ENCODE data around the gene LDLRAD3. TPM values are rescaled to one million over a fixed set of nuclear protein-coding genes. Genes with fewer than 3 reads are reported as not detected.

The LDLRAD3 gene
- polyA plus RNA-seq, 1 donor (not counting 4 experiments of a cell fraction or from before 2014, with no cell fraction given), result 13.1 TPM

GRCh38 chr11:36205536-36205935 lies 261.7 kb downstream of the LDLRAD3 start:
- H3K4me1 ChIP-seq (ENCODE audit: control insufficient read depth, extremely low read depth, insufficient read depth, low read length), result peaks cover 9% of the 10 kb centered on the region
- H2AFZ ChIP-seq (ENCODE audit: control insufficient read depth, low read length), result no peak overlapping the region
- H3K9ac ChIP-seq (ENCODE audit: control insufficient read depth, extremely low read depth, insufficient read depth, low read length), result no peak overlapping the region
- H3K4me2 ChIP-seq (ENCODE audit: control insufficient read depth, extremely low read depth, insufficient read depth, low read depth, low read length), result no peak overlapping the region
- dilution Hi-C loops (cut with MboI; ENCODE audit: extremely low pct_ligation_motif_present, low sequenced_read_pairs), result no loop called here
- H3K27me3 ChIP-seq (ENCODE audit: control insufficient read depth, extremely low read depth, insufficient read depth, low read length), result no peaks in the 10 kb centered on the region
- DNase-seq (ENCODE audit: low read depth, low spot score) (no peak), FAIRE-seq (no peak)
- no peak overlapping the region for H3K27ac ChIP-seq (ENCODE audit: control insufficient read depth, insufficient read depth, low read length)
- no peaks in the 10 kb centered on the region for H4K20me1 ChIP-seq (ENCODE audit: control insufficient read depth, extremely low read depth, insufficient read depth, low read length)
- no peak overlapping the region for H3K4me3 ChIP-seq (ENCODE audit: control insufficient read depth in 2 of 3, extremely low read depth in 1 of 3, insufficient read depth in 2 of 3, low read depth in 1 of 3, low read length in 3 of 3)
- no peaks in the 10 kb centered on the region for H3K9me3 ChIP-seq (ENCODE audit: control insufficient read depth, low read depth, low read length)
- no peaks in the 10 kb centered on the region for H3K36me3 ChIP-seq (ENCODE audit: control insufficient read depth in 2 of 2, extremely low read depth in 1 of 2, insufficient read depth in 2 of 2, low read length in 2 of 2)
- no peaks in the 10 kb centered on the region for H3K9me1 ChIP-seq (ENCODE audit: control insufficient read depth, extremely low read depth, insufficient read depth, low read length)
- H3K79me2 ChIP-seq (ENCODE audit: control insufficient read depth, insufficient read depth, low read length), result no peaks in the 10 kb centered on the region
- TF ChIP-seq, protein P1, sequence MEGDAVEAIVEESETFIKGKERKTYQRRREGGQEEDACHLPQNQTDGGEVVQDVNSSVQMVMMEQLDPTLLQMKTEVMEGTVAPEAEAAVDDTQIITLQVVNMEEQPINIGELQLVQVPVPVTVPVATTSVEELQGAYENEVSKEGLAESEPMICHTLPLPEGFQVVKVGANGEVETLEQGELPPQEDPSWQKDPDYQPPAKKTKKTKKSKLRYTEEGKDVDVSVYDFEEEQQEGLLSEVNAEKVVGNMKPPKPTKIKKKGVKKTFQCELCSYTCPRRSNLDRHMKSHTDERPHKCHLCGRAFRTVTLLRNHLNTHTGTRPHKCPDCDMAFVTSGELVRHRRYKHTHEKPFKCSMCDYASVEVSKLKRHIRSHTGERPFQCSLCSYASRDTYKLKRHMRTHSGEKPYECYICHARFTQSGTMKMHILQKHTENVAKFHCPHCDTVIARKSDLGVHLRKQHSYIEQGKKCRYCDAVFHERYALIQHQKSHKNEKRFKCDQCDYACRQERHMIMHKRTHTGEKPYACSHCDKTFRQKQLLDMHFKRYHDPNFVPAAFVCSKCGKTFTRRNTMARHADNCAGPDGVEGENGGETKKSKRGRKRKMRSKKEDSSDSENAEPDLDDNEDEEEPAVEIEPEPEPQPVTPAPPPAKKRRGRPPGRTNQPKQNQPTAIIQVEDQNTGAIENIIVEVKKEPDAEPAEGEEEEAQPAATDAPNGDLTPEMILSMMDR (optimal IDR thresholded peaks at IDR 0.05 in 1 of 3, IDR thresholded peaks at IDR 0.05 in 1 of 3, conservative IDR thresholded peaks at IDR 0.05 in 1 of 3; ENCODE audit: extremely low read depth in 1 of 3, insufficient read depth in 2 of 3, low read length in 3 of 3), result no peak
- no peak for TF ChIP-seq EZH2 (IDR thresholded peaks at IDR 0.05; ENCODE audit: low read length)

DNA sequence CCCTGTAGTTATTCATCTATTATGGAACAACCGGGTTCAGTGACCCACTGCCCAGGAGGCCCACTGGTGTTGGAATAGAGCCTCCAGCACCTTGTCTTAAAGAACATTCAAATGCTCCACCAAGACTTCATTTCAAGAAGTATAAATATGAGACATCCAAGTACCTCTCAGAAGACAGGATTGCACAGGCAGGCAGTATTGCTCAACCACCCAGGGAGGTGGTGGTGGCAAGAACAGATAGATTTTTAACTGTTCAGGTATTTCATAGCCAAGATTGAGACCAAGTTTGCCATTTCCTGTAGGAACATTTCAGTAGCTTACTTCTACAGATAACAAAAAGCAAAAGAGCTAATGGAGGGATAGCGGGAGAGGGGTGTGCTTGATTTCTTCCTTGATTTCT lies 266.7 kb downstream of the LDLRAD3 start:
- Histone ChIP-seq H3K9me1 (ENCODE audit: control insufficient read depth, extremely low read depth, insufficient read depth, low read length) (no peaks in the 10 kb centered on the region), H3K4me1 (ENCODE audit: control insufficient read depth, extremely low read depth, insufficient read depth, low read length) (peaks cover 33% of the 10 kb centered on the region), H3K9ac (ENCODE audit: control insufficient read depth, extremely low read depth, insufficient read depth, low read length) (no peak overlapping the region), H3K4me2 (ENCODE audit: control insufficient read depth, extremely low read depth, insufficient read depth, low read depth, low read length) (peak overlapping the region; percentile 51), H3K27me3 (ENCODE audit: control insufficient read depth, extremely low read depth, insufficient read depth, low read length) (no peaks in the 10 kb centered on the region), H3K4me3 (ENCODE audit: control insufficient read depth in 2 of 3, extremely low read depth in 1 of 3, insufficient read depth in 2 of 3, low read depth in 1 of 3, low read length in 3 of 3) (no peak overlapping the region), H2AFZ (ENCODE audit: control insufficient read depth, low read length) (no peak overlapping the region), H3K27ac (ENCODE audit: control insufficient read depth, insufficient read depth, low read length) (no peak overlapping the region), H3K9me3 (ENCODE audit: control insufficient read depth, low read depth, low read length) (no peaks in the 10 kb centered on the region), H4K20me1 (ENCODE audit: control insufficient read depth, extremely low read depth, insufficient read depth, low read length) (no peaks in the 10 kb centered on the region), H3K36me3 (ENCODE audit: control insufficient read depth in 2 of 2, extremely low read depth in 1 of 2, insufficient read depth in 2 of 2, low read length in 2 of 2) (no peaks in the 10 kb centered on the region), H3K79me2 (ENCODE audit: control insufficient read depth, insufficient read depth, low read length) (no peaks in the 10 kb centered on the region)
- dilution Hi-C loops (cut with MboI; ENCODE audit: extremely low pct_ligation_motif_present, low sequenced_read_pairs), result no loop called here
- DNase-seq (ENCODE audit: low read depth, low spot score) (no peak), FAIRE-seq (peak; percentile 91)
- TF ChIP-seq, protein P1 (optimal IDR thresholded peaks at IDR 0.05 in 1 of 3, IDR thresholded peaks at IDR 0.05 in 1 of 3, conservative IDR thresholded peaks at IDR 0.05 in 1 of 3; ENCODE audit: extremely low read depth in 1 of 3, insufficient read depth in 2 of 3, low read length in 3 of 3), result no peak
- no peak for TF ChIP-seq EZH2 (IDR thresholded peaks at IDR 0.05; ENCODE audit: low read length)

Data from keratinocyte (primary cell).